ENCODE results near the gene NDUFV3.
"Not testable (repeated sequence)": the region's sequence is repeated elsewhere in the genome, so short reads cannot be mapped to it uniquely, and the experiment has no call there.

Gene NDUFV3

GRCh38 chr21:42936360-42936759 is 43.3 kb downstream of the NDUFV3 start:
- not testable (repeated sequence) for H3K4me3 ChIP-seq; H3K27ac ChIP-seq; H4K20me1 ChIP-seq; H3K4me2 ChIP-seq; H3K27me3 ChIP-seq; H3K9ac ChIP-seq; H3K36me3 ChIP-seq; H3K9me3 ChIP-seq (replicated peaks in 1 of 11)
- H3K4me1 ChIP-seq, result peaks cover 0 to 13% (median 5%) of the 10 kb centered on the region in 10 experiments; a peak in 14 of 20 replicates

DNA sequence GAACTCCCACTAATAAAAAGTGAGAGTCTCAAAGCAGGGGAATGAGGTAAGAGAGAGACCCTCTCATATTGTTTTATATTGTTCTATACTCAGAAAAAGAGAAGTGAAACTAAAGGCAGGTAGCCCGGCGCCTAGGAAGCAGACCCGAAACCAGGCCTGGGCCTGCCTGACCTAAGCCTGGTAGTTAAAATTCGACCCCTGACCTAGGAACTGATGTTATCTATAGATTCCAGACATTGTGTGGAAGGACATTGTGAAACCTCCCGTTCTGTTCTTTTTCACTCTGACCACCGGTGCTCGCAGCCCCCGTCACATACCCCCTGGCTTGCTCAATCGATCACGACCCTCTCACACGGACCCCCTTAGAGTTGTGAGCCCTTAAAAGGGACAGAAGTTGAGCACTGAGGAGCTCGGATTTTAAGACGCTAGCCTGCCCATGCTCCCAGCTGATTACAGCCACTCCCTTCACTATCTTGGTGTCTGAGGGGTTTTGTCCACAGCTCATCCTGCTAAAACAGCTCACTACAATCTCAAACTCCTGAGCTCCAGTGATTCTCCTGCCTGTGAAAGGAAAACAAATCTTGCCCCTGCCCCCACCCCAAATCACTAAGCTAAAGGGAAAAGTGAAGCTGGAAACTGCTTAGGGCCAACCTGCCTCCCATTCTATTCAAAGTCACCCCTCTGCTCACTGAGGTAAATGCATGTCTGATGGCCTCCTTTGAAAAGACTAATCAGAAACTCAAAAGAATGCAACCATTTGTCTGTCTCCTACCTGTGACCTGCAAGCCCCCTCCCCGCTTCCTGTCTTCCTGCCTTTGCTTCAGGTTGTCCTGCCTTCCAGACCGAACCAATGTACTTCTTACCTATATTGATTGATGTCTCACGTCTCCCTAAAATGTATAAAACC is 44.2 kb downstream of the NDUFV3 start:
- Histone ChIP-seq H3K4me2 (peak overlapping the region in 3 of 11 experiments; percentile 10 to 29 (median 21); a peak in 2 of 22 replicates), H3K4me1 (peaks cover 0 to 16% (median 8%) of the 10 kb centered on the region in 10 experiments; a peak in 11 of 20 replicates)
- H3K9ac ChIP-seq; H3K27ac ChIP-seq; H3K27me3 ChIP-seq; H4K20me1 ChIP-seq; H3K36me3 ChIP-seq; H3K9me3 ChIP-seq (replicated peaks in 1 of 11); H3K4me3 ChIP-seq: not testable (repeated sequence)

DNA sequence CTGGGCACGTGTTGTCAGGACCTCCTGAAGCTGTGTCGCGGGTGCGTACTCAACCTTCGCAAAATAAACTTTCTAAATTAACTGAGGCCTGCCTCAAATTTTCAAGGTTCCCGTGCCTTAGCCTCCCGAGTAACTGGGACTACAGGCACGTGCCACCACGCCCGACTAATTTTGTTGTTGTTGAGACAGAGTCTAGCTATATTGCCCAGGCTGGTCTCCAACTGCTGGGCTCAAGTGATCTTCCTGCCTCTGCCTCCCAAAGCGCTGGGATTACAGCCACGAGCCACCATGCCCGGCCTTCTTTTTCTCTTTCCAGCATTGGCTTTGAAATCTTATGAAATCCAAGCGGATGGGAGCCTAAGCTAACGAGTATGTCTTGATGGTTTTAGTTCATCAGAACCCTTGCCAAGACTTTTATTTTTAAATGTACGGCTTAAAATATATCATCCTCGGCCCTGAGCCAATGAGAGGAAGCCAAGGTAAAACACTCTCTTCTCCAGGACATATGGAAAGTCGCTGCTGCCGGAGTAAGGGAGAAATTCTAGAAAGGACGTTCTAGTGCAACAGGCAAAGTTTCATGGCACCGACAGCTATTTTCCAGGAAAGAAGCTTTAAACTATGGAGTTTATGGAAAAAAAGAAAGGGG is 45.0 kb downstream of the NDUFV3 start:
- Histone ChIP-seq H3K27me3 (no peaks in the 10 kb centered on the region), H3K4me3 (no peak overlapping the region), H3K4me1 (peaks cover 0 to 16% (median 9%) of the 10 kb centered on the region in 10 experiments; a peak in 11 of 20 replicates), H3K36me3 (no peaks in the 10 kb centered on the region), H4K20me1 (no peaks in the 10 kb centered on the region), H3K9ac (no peak overlapping the region), H3K4me2 (no peak overlapping the region), H3K9me3 (replicated peaks in 1 of 11) (peaks cover 0 to 11% (median 0%) of the 10 kb centered on the region in 11 experiments; a peak in 3 of 22 replicates), H3K27ac (no peak overlapping the region)
- TF ChIP-seq Cebpa-rat (IDR thresholded peaks at IDR 0.05), result no peak

- H3K36me3 ChIP-seq, H4K20me1 ChIP-seq, H3K9ac ChIP-seq, H3K27me3 ChIP-seq, H3K27ac ChIP-seq, H3K4me2 ChIP-seq, H3K4me3 ChIP-seq: not testable (repeated sequence)
- Histone ChIP-seq H3K4me1 (peaks cover 0 to 16% (median 9%) of the 10 kb centered on the region in 10 experiments; a peak in 11 of 20 replicates), H3K9me3 (replicated peaks in 1 of 11) (peaks cover 0 to 11% (median 0%) of the 10 kb centered on the region in 11 experiments; a peak in 3 of 22 replicates)
Measured at GRCh38 chr21:42938606-42938995, 45.5 kb downstream of the NDUFV3 start.

DNA sequence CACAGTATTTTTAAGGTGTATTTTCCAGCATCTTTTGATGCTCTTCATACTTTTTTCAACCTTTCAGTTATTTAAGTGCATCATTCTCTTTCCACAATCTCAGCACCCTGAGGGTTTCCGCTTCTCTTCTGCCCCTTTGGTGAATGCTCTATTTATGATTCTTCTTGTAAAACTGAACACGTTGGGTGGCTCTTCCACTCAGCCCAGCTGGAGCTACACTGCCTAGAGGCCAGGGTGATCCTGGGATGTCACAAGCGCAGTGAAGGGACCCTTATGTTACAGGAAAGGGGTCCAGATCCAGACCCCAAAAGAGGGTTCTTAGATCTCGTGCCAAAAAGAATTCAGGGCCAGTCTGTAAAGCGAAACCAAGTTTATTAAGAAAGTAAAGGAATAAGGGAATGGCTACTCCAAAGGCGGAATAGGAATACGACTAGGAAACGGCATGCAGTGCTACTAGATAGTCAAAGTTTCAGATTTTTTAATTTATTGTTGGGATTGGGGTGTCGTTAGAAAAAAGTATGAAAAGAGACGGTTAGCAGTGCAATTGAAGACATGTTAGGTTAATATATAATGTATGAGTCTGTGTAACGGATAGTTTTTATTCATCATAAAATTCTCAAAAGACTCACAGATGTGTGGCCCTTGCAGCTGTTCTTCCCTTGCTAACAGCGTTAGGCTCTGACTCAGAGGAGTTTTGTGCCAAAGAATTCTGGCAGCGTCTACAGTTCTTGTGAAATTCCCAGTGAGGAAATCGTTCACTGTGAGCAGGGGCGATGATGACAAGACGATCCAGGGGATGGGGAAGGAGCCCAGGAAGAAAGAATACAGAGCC is 46.7 kb downstream of the NDUFV3 start:
- Histone ChIP-seq H3K4me1 (peaks cover 0 to 16% (median 9%) of the 10 kb centered on the region in 10 experiments; a peak in 11 of 20 replicates), H3K9me3 (replicated peaks in 1 of 11) (peaks cover 0 to 11% (median 0%) of the 10 kb centered on the region in 11 experiments; a peak in 3 of 22 replicates), H3K4me2 (no peak overlapping the region), H3K27ac (no peak overlapping the region), H3K36me3 (no peaks in the 10 kb centered on the region), H3K9ac (no peak overlapping the region), H3K27me3 (no peaks in the 10 kb centered on the region), H4K20me1 (no peaks in the 10 kb centered on the region), H3K4me3 (no peak overlapping the region)
- TF ChIP-seq Cebpa-rat (IDR thresholded peaks at IDR 0.05), result no peak

DNA sequence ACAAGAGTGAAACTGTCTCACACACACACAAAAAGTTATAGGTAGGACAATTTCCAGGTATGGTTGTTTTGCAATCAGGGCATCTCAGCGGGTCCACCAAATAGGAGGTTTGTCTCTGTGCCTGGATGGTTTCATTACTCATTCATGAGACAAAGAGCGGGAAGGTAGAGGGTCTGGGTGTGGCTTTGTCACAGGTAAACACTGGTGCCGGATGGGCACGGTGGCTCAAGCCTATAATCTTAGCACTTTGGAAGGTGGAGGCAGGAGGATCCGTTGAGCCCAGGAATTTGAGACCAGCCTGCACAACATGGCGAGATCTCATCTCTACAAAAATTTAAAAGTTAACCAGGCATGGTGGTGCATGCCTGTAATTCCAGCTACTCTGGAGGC is 48.6 kb downstream of the NDUFV3 start:
- no peak for TF ChIP-seq Cebpa-rat (IDR thresholded peaks at IDR 0.05)
- no peaks in the 10 kb centered on the region for H4K20me1 ChIP-seq
- H3K4me3 ChIP-seq, result no peak overlapping the region
- peaks cover 0 to 11% (median 0%) of the 10 kb centered on the region in 11 experiments; a peak in 3 of 22 replicates for H3K9me3 ChIP-seq (replicated peaks in 1 of 11)
- H3K4me2 ChIP-seq, result peak overlapping the region in 7 of 11 experiments; percentile 1 to 53 (median 38); a peak in 8 of 22 replicates
- no peaks in the 10 kb centered on the region for H3K27me3 ChIP-seq
- no peak overlapping the region for H3K9ac ChIP-seq
- peaks cover 0 to 16% (median 9%) of the 10 kb centered on the region in 10 experiments; a peak in 11 of 20 replicates for H3K4me1 ChIP-seq
- H3K36me3 ChIP-seq, result no peaks in the 10 kb centered on the region
- H3K27ac ChIP-seq, result no peak overlapping the region

DNA sequence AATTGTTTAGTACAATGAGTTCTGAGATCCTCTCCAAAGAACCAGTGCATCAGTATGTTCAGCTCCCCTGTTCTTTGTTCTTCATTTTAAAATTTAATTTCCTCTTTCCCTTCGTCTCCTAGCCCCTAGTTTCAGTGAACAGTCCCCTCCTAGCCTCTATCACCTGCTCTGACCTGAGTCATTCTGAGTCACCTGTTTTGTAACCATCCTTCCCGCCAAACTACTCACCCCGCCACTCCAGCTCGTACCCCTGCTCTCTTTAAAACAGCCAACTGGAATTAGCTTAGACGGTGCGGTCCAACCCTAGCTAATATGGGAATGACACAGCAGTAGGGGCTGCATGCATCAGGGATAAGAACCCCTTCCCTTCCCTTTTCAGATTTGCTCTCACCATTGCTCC is 49.1 kb downstream of the NDUFV3 start:
- H3K4me1 ChIP-seq, result peaks cover 0 to 12% (median 8%) of the 10 kb centered on the region in 10 experiments; a peak in 11 of 20 replicates
- H3K9me3 ChIP-seq (replicated peaks in 1 of 11), result peaks cover 0 to 11% (median 0%) of the 10 kb centered on the region in 11 experiments; a peak in 3 of 22 replicates
- peak overlapping the region in 5 of 11 experiments; percentile 23 to 53 (median 50); a peak in 5 of 22 replicates for H3K4me2 ChIP-seq
- no peak for TF ChIP-seq Cebpa-rat (IDR thresholded peaks at IDR 0.05)
- no peak overlapping the region for H3K4me3 ChIP-seq
- H3K27ac ChIP-seq, result no peak overlapping the region
- H3K27me3 ChIP-seq, result no peaks in the 10 kb centered on the region
- no peaks in the 10 kb centered on the region for H3K36me3 ChIP-seq
- H4K20me1 ChIP-seq, result no peaks in the 10 kb centered on the region
- H3K9ac ChIP-seq, result no peak overlapping the region

GRCh38 chr21:42949094-42949755 is 56.1 kb downstream of the NDUFV3 start:
- H4K20me1 ChIP-seq, H3K27me3 ChIP-seq, H3K9ac ChIP-seq, H3K27ac ChIP-seq, H3K4me1 ChIP-seq, H3K36me3 ChIP-seq, H3K4me3 ChIP-seq, H3K4me2 ChIP-seq: not testable (repeated sequence)
- peaks cover 12 to 31% (median 19%) of the 10 kb centered on the region in 11 experiments; a peak in 21 of 22 replicates for H3K9me3 ChIP-seq (replicated peaks in 1 of 11)

GRCh38 chr21:42951193-42951592 is 58.1 kb downstream of the NDUFV3 start:
- H3K4me2 ChIP-seq, H3K27me3 ChIP-seq, H3K27ac ChIP-seq, H3K36me3 ChIP-seq, H3K9ac ChIP-seq, H3K4me3 ChIP-seq, H4K20me1 ChIP-seq, H3K4me1 ChIP-seq: not testable (repeated sequence)
- peaks cover 12 to 31% (median 19%) of the 10 kb centered on the region in 11 experiments; a peak in 21 of 22 replicates for H3K9me3 ChIP-seq (replicated peaks in 1 of 11)

Measured in BLaER1 treated with 17β-estradiol and CSF1 and Interleukin-3, amounts not matched to agents 10 nM and 100 nM (cell line).